Ovary (tissue), 10 donors: ENCODE data around the gene CIART. TPM values are rescaled to one million over a fixed set of nuclear protein-coding genes. Genes with fewer than 3 reads are reported as not detected.
"Not testable (repeated sequence)": the region's sequence is repeated elsewhere in the genome, so short reads cannot be mapped to it uniquely, and the experiment has no call there.

Source experiments
- DNase-seq, 5 donors: peaks; one replicate each; pipeline ENCODE4 v3.0.0-alpha.2; 2019 to 2020
- H3K27ac ChIP-seq, 2 donors: fragments of 200-600 bp; one replicate each; pipeline versions ENCODE4 v1.5.1 to v1.8.0; 2019 to 2022
- H3K27me3 ChIP-seq: fragments of 200-600 bp; one replicate; pipeline ENCODE4 v1.8.0; 2022
- H3K36me3 ChIP-seq: fragments of 200-600 bp; sonication (generic); one replicate; pipeline ENCODE4 v1.5.1; 2019
- H3K4me1 ChIP-seq: one replicate; pipeline ENCODE4 v1.8.1; 2013; ENCODE audit warnings: mild to moderate bottlenecking, moderate library complexity; ENCODE audit not compliant: insufficient read depth
- H3K4me3 ChIP-seq: fragments of 200-600 bp; sonication (generic); one replicate; pipeline ENCODE4 v1.5.1; 2017
- H3K9me3 ChIP-seq, 2 donors: fragments of 200-600 bp in 1 of 2; sonication (generic) in 1 of 2; one replicate each; pipeline versions ENCODE4 v1.5.1 to v1.8.1; 2013 to 2019; ENCODE audit warnings: mild to moderate bottlenecking in 1 of 2, moderate library complexity in 1 of 2
- CTCF ChIP-seq, 3 donors: fragments of 450-650 bp in 2 of 3; fragments of 200-600 bp in 1 of 3; IDR thresholded peaks; one replicate each; pipeline versions ENCODE4 v1.5.1 to v1.8.0; 2016 to 2022; ENCODE audit warnings: antibody characterized with exemption in 3 of 3, mild to moderate bottlenecking in 1 of 3
- EP300 ChIP-seq: sonication (generic); formaldehyde crosslinking; IDR thresholded peaks from one replicate; pipeline ENCODE4 v1.6.1; 2017; ENCODE audit warnings: antibody characterized with exemption
- POLR2A ChIP-seq: fragments of 450-650 bp; IDR thresholded peaks from one replicate; pipeline ENCODE4 v1.6.1; 2017; ENCODE audit warnings: antibody characterized with exemption, mild to moderate bottlenecking, moderate library complexity
- WGBS, 3 donors: extraction: QIAGEN DNeasy Blood & Tissue Kit in 1 of 3; methylation state at CpG; one replicate each; pipeline versions ENCODE4 v1.1.5 to v1.1.7; 2013 to 2017; 5-methylcytosine and 5-hydroxymethylcytosine counted together
- intact Hi-C, 4 donors: fragments of 100-400 bp; cut with DNase I; formaldehyde crosslinking; loops; one replicate each; pipeline versions ENCODE4 v1.11.0 to v1.15.1; 2022 to 2023
- long read RNA-seq, 3 donors: library from polyadenylated mRNA in 2 of 3; unstranded in 2 of 3; transcript quantifications; one replicate each; pipeline ENCODE4 v2.0.0 and lab custom pipeline, GENCODE V29; 2021 to 2026
- polyA plus RNA-seq, 2 donors: library from polyadenylated mRNA; stranded (reverse); fragments of 200-250 nt in 1 of 2; fragments of 350-450 nt in 1 of 2; fragmentation: Illumina TruSeq in 1 of 2; extraction: RNeasy Lipid Tissue Mini Kit (QIAGEN cat#74804) in 1 of 2; gene quantifications; one replicate each; pipeline ENCODE4 v1.2.3, GENCODE V29; 2013 to 2014
- total RNA-seq, 7 donors: library from RNA; depleted of rRNA in 2 of 7; stranded (reverse); fragments of >200 nt in 2 of 7; fragmentation: NEBNext Ultra II Directional in 3 of 7; extraction: Animal tissue kit (Norgen Biotek cat#: 25700) in 3 of 7; gene quantifications; one replicate each; pipeline versions ENCODE4 v1.1.0 to v1.2.4, GENCODE V29; 2016 to 2023
- donor health status: DM: no; HTN: no; CAD: no; lungs with moderate emphysema.
- donor health status: DM: no; HTN: no; CAD: no.
- donor health status: Bipolar disorder and iron deficiency.
- donor health status: DM: yes; HTN: yes; CAD: no.
- donor health status: DM: no; HTN: no; CAD: no.
- donor health status: DM: yes; HTN: yes; CAD: no.

The CIART gene
- 10 to 100 TPM in 3 of 7 donors, 1 to 10 TPM in 4; 3.6 to 22.5 (median 7.7) TPM for total RNA-seq
- polyA plus RNA-seq: 10 to 100 TPM; 10.8 to 12.7 TPM
- long read RNA-seq, donor 1, transcript CIART-202 (6 exons, 1,179 nt): major isoform, 9 of 36 reads
- long read RNA-seq, donor 1, transcript CIART-203 (6 exons, 1,433 nt): minor isoform, 8 of 36 reads
- long read RNA-seq, donor 1, partial matches to known transcripts: 6 of 36 reads
- long read RNA-seq, donor 1, other reads (novel, unspliced or antisense): 6 of 36 reads
- long read RNA-seq, donor 2, transcript CIART-202 (6 exons, 1,179 nt): major isoform, 8 of 16 reads
- long read RNA-seq, donor 2, partial matches to known transcripts: 0 of 16 reads
- long read RNA-seq, donor 2, other reads (novel, unspliced or antisense): 0 of 16 reads
- long read RNA-seq, donor 3, partial matches to known transcripts: 0 of 5 reads
- long read RNA-seq, donor 3, other reads (novel, unspliced or antisense): 0 of 5 reads

- TF ChIP-seq EP300 (peak; percentile 60), CTCF (IDR thresholded peaks at IDR 0.05) (peak in 1 of 3 donors; percentile 7), POLR2A (peak; percentile 51)
- Histone ChIP-seq H3K27me3 (no peaks in the 10 kb centered on the region), H3K4me3 (peak within 1 kb of the TSS; percentile 44), H3K4me1 (peaks cover 8% of the 10 kb centered on the region), H3K27ac (peak within 1 kb of the TSS; percentile 79 to 87), H3K9me3 (no peaks in the 10 kb centered on the region), H3K36me3 (no peaks in the 10 kb centered on the region)
- WGBS, 3 donors: 0% methylated on average over 46 of the region's 46 CpGs
- intact Hi-C loops: loop anchor here in 1 of 4 donors (2.0 kb wide), 1 partner anchor 13 kb away; the partner anchor contains the start of gene APH1A
- peak; percentile 90 to 96 (median 93) for DNase-seq
Measured at GRCh38 chr1:150281758-150282557, at the start of gene CIART. TSS of gene CIART (plus strand) at chr1:150282554. CDS start at chr1:150283268, 714 bp downstream.

- DNase-seq, H3K9me3 ChIP-seq, intact Hi-C loops, H3K4me1 ChIP-seq, H3K27me3 ChIP-seq, H3K36me3 ChIP-seq, H3K27ac ChIP-seq, H3K4me3 ChIP-seq: not testable (repeated sequence)
- 91 to 94% (median 93%) methylated on average over 10 of the region's 10 CpGs for WGBS, 3 donors
Measured at GRCh38 chr1:150232921-150233320, 49.4 kb upstream of the CIART start.

GRCh38 chr1:150233359-150234308, 48.7 kb upstream of the CIART start:
- Histone ChIP-seq H3K9me3 (no peaks in the 10 kb centered on the region), H3K4me1 (peaks cover 2% of the 10 kb centered on the region), H3K27me3 (no peaks in the 10 kb centered on the region), H3K36me3 (no peaks in the 10 kb centered on the region), H3K27ac (peak overlapping the region; percentile 84), H3K4me3 (peak overlapping the region; percentile 100)
- intact Hi-C loops: no loop called here
- DNase-seq: peak in 4 of 5 donors; percentile 17 to 60 (median 51)
- 10 to 11% (median 11%) methylated on average over 15 of the region's 15 CpGs for WGBS, 3 donors
- TF ChIP-seq CTCF (IDR thresholded peaks at IDR 0.05) (no peak), POLR2A (no peak), EP300 (no peak)

- 0 to 1% (median 1%) methylated on average over 9 of the region's 9 CpGs for WGBS, 3 donors
- Histone ChIP-seq H3K36me3 (no peaks in the 10 kb centered on the region), H3K9me3 (no peaks in the 10 kb centered on the region), H3K4me1 (peaks cover 2% of the 10 kb centered on the region), H3K27ac (peak overlapping the region; percentile 84), H3K27me3 (no peaks in the 10 kb centered on the region), H3K4me3 (peak overlapping the region; percentile 100)
- no peak for DNase-seq
- TF ChIP-seq CTCF (IDR thresholded peaks at IDR 0.05): no peak
- no peak for TF ChIP-seq EP300
- TF ChIP-seq POLR2A: no peak
- intact Hi-C loops: no loop called here
Measured at GRCh38 chr1:150234309-150234565, 48.1 kb upstream of the CIART start.
